Measurements from ENCODE around the gene SPACA5B.
"Not testable (repeated sequence)": the region's sequence is repeated elsewhere in the genome, so short reads cannot be mapped to it uniquely, and the experiment has no call there.

GRCh38 chrX:48141810-48142508 lies 11.5 kb downstream of the SPACA5B start:
- not testable (repeated sequence) for TF ChIP-seq CTCF (IDR thresholded peaks at IDR 0.05; ENCODE audit: low read depth, low read length, missing input control); JUND (IDR thresholded peaks at IDR 0.05); RAD21 (IDR thresholded peaks at IDR 0.05); TAF1 (conservative IDR thresholded peaks at IDR 0.05)

Data from liver (tissue), 3 donors.